Measurements from ENCODE around the gene ZNF607.
A peak's percentile ranks its signal among the peaks of the same experiment; 100 is the strongest.
"Not testable (repeated sequence)": the region's sequence is repeated elsewhere in the genome, so short reads cannot be mapped to it uniquely, and the experiment has no call there.

ZNF607 gene

GRCh38 chr19:37719111-37719926, at the start of gene ZNF607:
Gene ZNF607 (minus strand): TSS chr19:37719761. CDS start chr19:37711618, 8,143 bp downstream.
- peak; percentile 98 for DNase-seq

GRCh38 chr19:37763488-37763887, 43.9 kb upstream of the ZNF607 start:
- no peak for DNase-seq

- not testable (repeated sequence) for DNase-seq
Observed at GRCh38 chr19:37757683-37758082, 38.1 kb upstream of the ZNF607 start.

- DNase-seq, result no peak
Observed at GRCh38 chr19:37738371-37738770, 18.8 kb upstream of the ZNF607 start.

- DNase-seq, result no peak
Observed at GRCh38 chr19:37725181-37725580, 5.6 kb upstream of the ZNF607 start.

GRCh38 chr19:37719927-37720265, 335 bp upstream of the ZNF607 start:
- no peak for DNase-seq

- no peak for DNase-seq
Observed at GRCh38 chr19:37718304-37718703, 1.3 kb downstream of the ZNF607 start.

GRCh38 chr19:37716140-37716539, 3.4 kb downstream of the ZNF607 start:
- DNase-seq, result no peak

GRCh38 chr19:37706052-37706605, 13.4 kb downstream of the ZNF607 start:
- DNase-seq, result no peak

GRCh38 chr19:37699057-37699456, 20.5 kb downstream of the ZNF607 start:
- DNase-seq, result no peak

- no peak for DNase-seq
Observed at GRCh38 chr19:37698216-37698615, 21.3 kb downstream of the ZNF607 start.

- DNase-seq, result no peak
Observed at GRCh38 chr19:37695144-37695899, 24.2 kb downstream of the ZNF607 start.

- no peak for DNase-seq
Observed at GRCh38 chr19:37692956-37693620, 26.5 kb downstream of the ZNF607 start.

- peak; percentile 71 for DNase-seq
Observed at GRCh38 chr19:37691881-37692504, 27.6 kb downstream of the ZNF607 start.

GRCh38 chr19:37683520-37683919, 36.0 kb downstream of the ZNF607 start:
- DNase-seq, result no peak

- DNase-seq, result no peak
Observed at GRCh38 chr19:37669450-37669914, 50.1 kb downstream of the ZNF607 start.

GRCh38 chr19:37657157-37657556, 62.4 kb downstream of the ZNF607 start:
- not testable (repeated sequence) for DNase-seq

GRCh38 chr19:37655689-37656371, 63.7 kb downstream of the ZNF607 start:
- DNase-seq, result peak; percentile 94

GRCh38 chr19:37655301-37655688, 64.3 kb downstream of the ZNF607 start, which contains the start of gene ZFP30:
Gene ZFP30 (minus strand): TSS chr19:37655465. CDS start chr19:37647822, 7,643 bp downstream.
- DNase-seq, result peak; percentile 96

- DNase-seq, result peak; percentile 86
Observed at GRCh38 chr19:37654629-37655300, 64.8 kb downstream of the ZNF607 start.

GRCh38 chr19:37654118-37654517, 65.4 kb downstream of the ZNF607 start:
- no peak for DNase-seq

Measured in NCI-H146 (cell line).